Neural progenitor cell (in vitro differentiated cells): ENCODE data around the gene HECTD2.

ENCODE experiments used
- CTCF ChIP-seq: fragments of 200-600 bp; sonication (generic); IDR thresholded peaks from 2 replicates; pipeline ENCODE4 v1.5.1; 2017; ENCODE audit warnings: antibody characterized with exemption, mild to moderate bottlenecking
- EZH2 ChIP-seq: fragments of 200-600 bp; sonication (generic); IDR thresholded peaks from 2 replicates; pipeline ENCODE4 v1.6.1; 2017; ENCODE audit warnings: antibody characterized with exemption, mild to moderate bottlenecking, moderate library complexity
- EZH2phosphoT487 ChIP-seq: fragments of 200-600 bp; sonication (generic); IDR thresholded peaks from 2 replicates; pipeline ENCODE4 v1.6.1; 2017; ENCODE audit warnings: antibody characterized with exemption

DNA sequence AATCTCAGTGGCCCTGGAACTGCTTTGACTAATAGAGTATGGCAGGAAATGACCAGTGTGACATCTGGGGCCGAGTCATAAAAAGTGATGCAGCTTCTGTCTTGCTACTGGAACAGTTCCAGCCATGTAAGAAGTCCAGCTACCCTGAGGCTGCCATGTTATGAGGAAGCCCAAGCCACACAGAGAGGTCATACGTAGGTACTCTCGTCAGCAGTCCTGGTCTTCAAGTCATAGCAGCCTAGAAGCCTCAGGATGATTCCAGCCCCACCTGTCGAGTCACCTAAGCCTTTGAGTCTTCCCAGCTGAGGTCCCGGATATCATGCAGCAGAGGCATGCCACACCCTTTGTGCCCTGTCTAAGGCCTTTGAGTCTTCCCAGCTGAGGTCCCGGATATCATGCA, 130.6 kb downstream of the HECTD2 start:
- TF ChIP-seq CTCF (no peak), EZH2phosphoT487 (no peak), EZH2 (no peak)
